Activated naive CD4-positive, alpha-beta T cell treated with anti-CD3 and anti-CD28 coated beads, Interleukin-2, amount 10 ng/mL, durations not matched to agents 7 days and 5 days (primary cell): ENCODE measurements around the gene TASOR2.
A peak's percentile ranks its signal among the peaks of the same experiment; 100 is the strongest.

Experiments used
- CTCF ChIA-PET: fragments of 350-600 bp; sonication (Branson Sonifier 250); formaldehyde crosslinking; loops from one replicate; lab custom pipeline; 2021; ENCODE audit warnings: antibody characterized with exemption; lab: Charles Lee
- DNase-seq: peaks from one replicate; pipeline ENCODE4 v3.0.0-alpha.2; 2020
- H3K27ac Mint-ChIP-seq: one replicate; pipeline ENCODE4 v1.8.0; 2021; ENCODE audit warnings: mild to moderate bottlenecking, moderate library complexity, mixed read lengths
- H3K27me3 Mint-ChIP-seq: one replicate; pipeline ENCODE4 v1.8.0; 2021; ENCODE audit warnings: mild to moderate bottlenecking, mixed read lengths
- H3K36me3 Mint-ChIP-seq: one replicate; pipeline ENCODE4 v1.8.0; 2021; ENCODE audit warnings: mixed read lengths
- H3K4me1 Mint-ChIP-seq: one replicate; pipeline ENCODE4 v1.8.0; 2021; ENCODE audit warnings: mixed read lengths
- H3K4me3 Mint-ChIP-seq: one replicate; pipeline ENCODE4 v1.8.0; 2021; ENCODE audit warnings: mild to moderate bottlenecking, moderate library complexity, mixed read lengths
- H3K9me3 Mint-ChIP-seq: one replicate; pipeline ENCODE4 v1.8.0; 2021; ENCODE audit warnings: mixed read lengths

The TASOR2 gene

DNA sequence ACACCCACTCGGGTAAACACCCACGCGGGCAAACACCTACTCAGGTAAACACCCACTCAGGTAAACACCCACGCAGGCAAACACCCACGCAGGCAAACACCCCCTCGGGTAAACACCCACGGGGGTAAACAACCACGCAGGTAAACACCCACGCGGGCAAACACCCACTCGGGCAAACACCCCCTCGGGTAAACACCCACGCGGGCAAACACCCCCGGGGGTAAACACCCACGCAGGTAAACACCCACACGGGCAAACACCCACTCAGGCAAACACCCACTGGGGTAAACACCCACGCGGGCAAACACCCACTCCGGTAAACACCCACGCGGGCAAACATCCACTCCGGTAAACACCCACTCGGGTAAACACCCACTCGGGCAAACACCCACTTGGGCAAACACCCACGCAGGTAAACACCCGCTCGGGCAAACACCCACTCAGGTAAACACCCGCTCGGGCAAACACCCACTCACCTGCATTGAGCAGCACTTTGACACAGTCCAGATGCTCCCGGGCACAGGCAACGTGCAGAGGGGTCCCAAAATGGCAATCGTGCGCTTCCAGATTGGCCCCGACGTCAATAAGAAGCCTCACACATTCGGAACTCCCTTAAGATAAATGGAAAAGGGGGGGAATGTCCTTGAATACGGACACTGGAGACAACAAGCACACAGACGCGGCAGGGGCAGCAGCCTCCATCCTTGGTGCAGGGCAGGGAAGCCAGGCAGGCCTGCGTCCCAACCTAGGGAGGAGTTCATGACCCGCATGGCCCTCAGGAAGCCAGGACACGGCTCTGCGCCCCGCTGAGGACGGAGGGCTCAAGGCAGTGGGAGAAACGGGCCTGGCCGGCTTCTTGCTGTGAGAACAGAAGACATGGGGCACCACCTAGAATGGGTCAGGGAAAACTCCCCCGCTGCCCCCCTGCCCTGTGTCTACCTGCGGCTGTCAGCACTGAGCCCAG, 35.9 kb upstream of the TASOR2 start:
- DNase-seq: no peak
- no peaks in the 10 kb centered on the region for H3K4me1 Mint-ChIP-seq
- H3K36me3 Mint-ChIP-seq: peaks cover 4% of the 10 kb centered on the region
- H3K27me3 Mint-ChIP-seq: no peaks in the 10 kb centered on the region
- H3K27ac Mint-ChIP-seq: no peak overlapping the region
- no peaks in the 10 kb centered on the region for H3K9me3 Mint-ChIP-seq
- CTCF ChIA-PET: no interaction called here
- H3K4me3 Mint-ChIP-seq: no peak overlapping the region

GRCh38 chr10:5649746-5650145, 34.9 kb upstream of the TASOR2 start:
- Mint-ChIP-seq H3K9me3 (no peaks in the 10 kb centered on the region), H3K4me1 (peaks cover 5% of the 10 kb centered on the region), H3K4me3 (no peak overlapping the region), H3K27me3 (no peaks in the 10 kb centered on the region), H3K36me3 (peaks cover 4% of the 10 kb centered on the region), H3K27ac (no peak overlapping the region)
- DNase-seq: no peak
- CTCF ChIA-PET: no interaction called here

- no peak overlapping the region for H3K27ac Mint-ChIP-seq
- H3K27me3 Mint-ChIP-seq: no peaks in the 10 kb centered on the region
- peaks cover 15% of the 10 kb centered on the region for H3K4me1 Mint-ChIP-seq
- no peak for DNase-seq
- H3K36me3 Mint-ChIP-seq: peaks cover 4% of the 10 kb centered on the region
- H3K9me3 Mint-ChIP-seq: no peaks in the 10 kb centered on the region
- H3K4me3 Mint-ChIP-seq: no peak overlapping the region
- CTCF ChIA-PET: interaction anchor here (1.9 kb wide), 1 partner anchor 21 kb away, joined by 7 read pairs; no protein-coding TSS in a partner anchor
Measured at GRCh38 chr10:5650664-5651387, 33.8 kb upstream of the TASOR2 start.

DNA sequence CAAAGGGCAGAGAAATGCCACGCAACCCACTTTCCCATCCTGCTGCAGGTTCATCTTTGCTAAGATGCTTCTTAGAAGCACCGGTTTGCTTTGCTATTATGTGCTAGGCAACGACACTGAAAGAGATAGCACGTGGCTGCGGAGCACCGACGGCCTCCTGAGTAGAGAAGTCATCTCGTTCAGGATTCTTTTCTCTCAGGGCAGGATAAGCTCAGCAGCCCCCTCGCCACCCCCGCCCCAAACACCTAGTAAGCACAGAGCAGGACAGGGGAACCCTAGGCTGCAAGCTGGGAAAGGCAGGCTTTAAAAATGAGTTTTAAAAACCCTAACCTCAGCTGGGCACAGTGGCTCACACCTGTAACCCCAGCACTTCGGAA, 33.3 kb upstream of the TASOR2 start:
- DNase-seq: no peak
- Mint-ChIP-seq H3K4me1 (peaks cover 17% of the 10 kb centered on the region), H3K4me3 (no peak overlapping the region), H3K9me3 (no peaks in the 10 kb centered on the region), H3K27ac (no peak overlapping the region), H3K36me3 (peaks cover 4% of the 10 kb centered on the region), H3K27me3 (no peaks in the 10 kb centered on the region)
- CTCF ChIA-PET: interaction anchor here (1.9 kb wide), 1 partner anchor 22 kb away, joined by 7 read pairs; no protein-coding TSS in a partner anchor

- DNase-seq: no peak
- Mint-ChIP-seq H3K27me3 (no peaks in the 10 kb centered on the region), H3K9me3 (no peaks in the 10 kb centered on the region), H3K36me3 (peaks cover 4% of the 10 kb centered on the region), H3K4me1 (peaks cover 30% of the 10 kb centered on the region), H3K4me3 (no peak overlapping the region), H3K27ac (no peak overlapping the region)
- CTCF ChIA-PET: interaction anchor here (1.9 kb wide), 1 partner anchor 23 kb away, joined by 7 read pairs; no protein-coding TSS in a partner anchor
Measured at GRCh38 chr10:5652746-5653145, 31.9 kb upstream of the TASOR2 start.

- H3K27ac Mint-ChIP-seq: no peak overlapping the region
- no peak overlapping the region for H3K4me3 Mint-ChIP-seq
- peaks cover 30% of the 10 kb centered on the region for H3K4me1 Mint-ChIP-seq
- DNase-seq: no peak
- no peaks in the 10 kb centered on the region for H3K36me3 Mint-ChIP-seq
- CTCF ChIA-PET: interaction anchor here (0.6 to 0.9 kb wide), 2 partner anchors 31 to 432 kb away, joined by 3 read pairs; no protein-coding TSS in a partner anchor
- no peaks in the 10 kb centered on the region for H3K27me3 Mint-ChIP-seq
- no peaks in the 10 kb centered on the region for H3K9me3 Mint-ChIP-seq
Measured at GRCh38 chr10:5654218-5654755, 30.4 kb upstream of the TASOR2 start.

DNA sequence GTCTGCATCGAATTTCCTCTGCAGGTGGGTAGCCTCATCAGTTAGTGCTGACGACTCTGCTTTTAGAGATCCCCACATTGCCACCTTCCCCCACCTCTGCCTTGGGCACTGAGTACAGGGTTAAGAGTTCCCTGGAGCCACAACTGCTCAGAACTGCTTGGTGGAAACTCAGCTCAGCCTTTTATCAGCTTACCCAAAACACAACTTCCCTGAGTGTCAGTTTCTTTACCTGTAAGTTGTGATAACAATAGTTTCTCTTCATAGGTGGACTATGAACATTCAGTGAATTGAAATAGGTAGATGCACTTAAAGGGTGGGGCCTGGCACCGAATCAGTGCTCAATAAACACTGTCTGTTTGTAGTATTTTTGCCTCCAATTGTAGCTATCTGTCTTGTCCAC, 29.5 kb upstream of the TASOR2 start:
- H3K27ac Mint-ChIP-seq: no peak overlapping the region
- H3K36me3 Mint-ChIP-seq: no peaks in the 10 kb centered on the region
- no peaks in the 10 kb centered on the region for H3K27me3 Mint-ChIP-seq
- no peak overlapping the region for H3K4me3 Mint-ChIP-seq
- CTCF ChIA-PET: interaction anchor here (2.4 kb wide), 1 partner anchor 25 kb away, joined by 13 read pairs; no protein-coding TSS in a partner anchor
- H3K4me1 Mint-ChIP-seq: peaks cover 39% of the 10 kb centered on the region
- no peaks in the 10 kb centered on the region for H3K9me3 Mint-ChIP-seq
- no peak for DNase-seq

- Mint-ChIP-seq H3K27me3 (no peaks in the 10 kb centered on the region), H3K27ac (peak overlapping the region; percentile 77), H3K36me3 (no peaks in the 10 kb centered on the region), H3K9me3 (no peaks in the 10 kb centered on the region), H3K4me1 (peaks cover 45% of the 10 kb centered on the region), H3K4me3 (peak overlapping the region; percentile 14)
- CTCF ChIA-PET: interaction anchor here (0.7 to 2.4 kb wide), 2 partner anchors 27 to 34 kb away, joined by 5 to 13 read pairs; no protein-coding TSS in a partner anchor
- no peak for DNase-seq
Measured at GRCh38 chr10:5656737-5657579, 27.7 kb upstream of the TASOR2 start.

DNA sequence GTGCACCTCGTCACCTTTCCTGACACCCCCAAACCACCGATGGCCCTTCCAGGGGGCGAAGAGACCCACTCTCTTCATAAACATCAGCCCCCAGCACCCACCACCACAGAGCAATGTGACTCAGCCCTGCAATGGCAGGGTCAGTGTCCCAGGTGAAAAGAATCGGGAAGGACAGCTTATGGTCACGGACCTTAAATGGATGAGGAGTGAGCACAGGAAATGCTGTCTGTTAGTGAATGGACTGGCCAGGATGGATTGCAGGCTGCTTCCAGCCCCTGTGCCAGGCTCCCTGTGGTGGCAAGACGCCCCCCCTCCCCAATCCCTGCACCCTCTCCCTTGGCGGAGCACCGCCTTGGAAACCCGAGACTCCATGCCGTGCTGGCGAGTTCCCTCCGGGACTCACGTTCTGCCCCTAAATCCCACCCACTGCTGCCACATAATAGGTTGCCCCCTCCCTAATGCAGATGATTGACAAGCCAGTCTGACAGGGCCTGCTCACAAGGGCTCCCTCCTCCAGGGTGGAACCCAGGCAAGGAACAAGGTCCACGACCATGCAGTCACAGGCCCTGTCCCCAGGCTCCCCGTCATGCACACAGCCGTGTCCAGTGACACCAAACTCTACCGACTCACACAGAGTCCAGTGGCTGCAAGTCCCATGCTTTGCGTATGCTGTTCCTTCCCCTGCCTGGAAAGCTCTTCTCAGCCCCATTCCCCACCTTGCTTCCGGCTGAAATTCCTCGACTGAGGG, 25.6 kb upstream of the TASOR2 start:
- Mint-ChIP-seq H3K36me3 (no peaks in the 10 kb centered on the region), H3K9me3 (no peaks in the 10 kb centered on the region), H3K27me3 (peaks cover 4% of the 10 kb centered on the region), H3K4me3 (no peak overlapping the region), H3K4me1 (peaks cover 45% of the 10 kb centered on the region), H3K27ac (no peak overlapping the region)
- no peak for DNase-seq
- CTCF ChIA-PET: no interaction called here

DNA sequence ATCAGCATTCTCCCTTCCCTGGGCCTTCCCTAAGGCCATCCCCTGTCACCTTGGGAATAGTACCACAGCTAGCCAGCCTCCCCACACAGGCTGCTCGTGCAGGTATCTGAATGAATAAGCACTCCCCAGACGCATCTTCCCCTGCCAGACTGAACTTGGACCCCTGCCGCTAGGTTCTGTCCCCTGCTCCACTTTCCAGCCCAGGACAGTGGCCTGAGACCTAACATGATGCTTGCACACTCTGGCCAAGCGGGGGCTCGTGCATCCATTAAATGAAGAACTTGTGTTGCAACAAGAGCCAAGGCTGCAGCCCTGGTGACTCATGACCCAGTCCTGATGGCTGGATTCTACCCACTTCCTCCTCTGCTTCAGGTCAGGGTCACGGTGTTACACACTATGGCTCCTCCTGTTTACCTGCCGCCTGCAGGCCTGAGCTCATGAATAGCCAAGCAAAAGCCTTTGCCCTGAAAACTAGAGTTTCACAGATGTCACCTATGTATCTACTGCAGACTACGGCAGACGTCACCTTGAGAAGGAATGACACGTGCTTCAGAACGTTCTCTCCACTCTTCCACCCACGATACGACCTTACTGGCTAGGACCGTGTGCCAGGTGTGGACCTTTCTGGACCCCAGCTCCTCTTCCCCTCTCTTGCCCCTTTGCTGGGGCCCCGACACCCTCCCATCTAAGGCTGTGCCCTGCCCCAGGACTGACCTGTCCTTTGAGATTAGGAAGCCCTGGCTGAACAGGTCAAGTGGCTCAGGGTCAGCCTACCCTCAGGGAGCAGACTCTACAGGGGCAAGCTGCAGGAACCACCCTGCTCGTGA, 24.7 kb upstream of the TASOR2 start:
- Mint-ChIP-seq H3K27ac (no peak overlapping the region), H3K4me3 (no peak overlapping the region), H3K9me3 (no peaks in the 10 kb centered on the region), H3K4me1 (peaks cover 38% of the 10 kb centered on the region), H3K27me3 (peaks cover 4% of the 10 kb centered on the region), H3K36me3 (no peaks in the 10 kb centered on the region)
- no peak for DNase-seq
- CTCF ChIA-PET: interaction anchor here (0.8 to 1.4 kb wide), 3 partner anchors 8 to 37 kb away, joined by 3 to 5 read pairs (median 4); no protein-coding TSS in a partner anchor

DNA sequence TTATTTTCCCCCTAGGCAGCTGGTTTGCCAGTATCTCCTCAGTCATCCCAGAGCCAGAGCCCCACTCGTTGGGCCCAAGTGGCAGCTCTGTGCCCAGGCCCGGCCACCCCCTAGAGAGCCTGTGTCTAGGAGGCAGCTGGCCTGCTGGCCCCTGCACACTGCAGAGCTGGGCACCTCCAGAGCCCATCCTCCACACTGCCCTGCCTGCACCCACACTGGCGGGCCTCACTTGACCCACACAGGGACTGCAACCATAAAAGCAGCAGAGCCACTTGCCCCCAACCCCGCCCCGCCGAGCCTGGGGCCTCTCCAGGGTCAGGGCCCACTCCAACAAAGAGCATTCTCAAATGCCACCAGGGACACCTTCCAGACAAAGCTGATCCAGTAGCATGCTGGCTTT, 23.6 kb upstream of the TASOR2 start:
- no peak for DNase-seq
- H3K27ac Mint-ChIP-seq: no peak overlapping the region
- no peaks in the 10 kb centered on the region for H3K9me3 Mint-ChIP-seq
- H3K4me1 Mint-ChIP-seq: peaks cover 33% of the 10 kb centered on the region
- H3K27me3 Mint-ChIP-seq: peaks cover 4% of the 10 kb centered on the region
- H3K36me3 Mint-ChIP-seq: no peaks in the 10 kb centered on the region
- CTCF ChIA-PET: interaction anchor here (0.7 to 0.8 kb wide), 2 partner anchors 18 to 31 kb away, joined by 3 read pairs; no protein-coding TSS in a partner anchor
- no peak overlapping the region for H3K4me3 Mint-ChIP-seq
